Lung (tissue), 12 donors: Measurements from ENCODE around the gene AMIGO2. TPM values are rescaled to one million over a fixed set of nuclear protein-coding genes. Genes with fewer than 3 reads are reported as not detected.

Source experiments
- ATAC-seq: fragments of 200-7000 bp; cut with Tn5 transposase; one replicate; pipeline ENCODE4 v1.9.1; 2020; ENCODE audit warnings: moderate number of reproducible peaks; ENCODE audit not compliant: insufficient read depth, low FRiP score
- DNase-seq, 3 donors: peaks; one replicate each; pipeline ENCODE4 v3.0.0-alpha.2; 2013 to 2017
- H3K27ac ChIP-seq, 2 donors: one replicate each; pipeline ENCODE4 v1.5.1; 2013; ENCODE audit warnings: mild to moderate bottlenecking in 2 of 2, moderate library complexity in 2 of 2, control low read depth in 1 of 2, inconsistent platforms in 1 of 2, low read depth in 1 of 2, low read length in 1 of 2
- H3K27me3 ChIP-seq, 3 donors: one replicate each; pipeline ENCODE4 v1.5.1; 2013; ENCODE audit warnings: low read length in 2 of 3; ENCODE audit not compliant: control insufficient read depth in 3 of 3, insufficient read depth in 3 of 3
- H3K36me3 ChIP-seq, 4 donors: one replicate each; pipeline ENCODE4 v1.5.1; 2013; ENCODE audit warnings: low read length in 4 of 4, mild to moderate bottlenecking in 1 of 4, moderate library complexity in 1 of 4; ENCODE audit not compliant: control insufficient read depth in 4 of 4, insufficient read depth in 4 of 4
- H3K4me1 ChIP-seq, 5 donors: one replicate each; pipeline ENCODE4 v1.5.1; 2013; ENCODE audit warnings: low read length in 5 of 5, mild to moderate bottlenecking in 2 of 5, moderate library complexity in 1 of 5; ENCODE audit not compliant: control insufficient read depth in 5 of 5, insufficient read depth in 5 of 5
- H3K4me3 ChIP-seq: one replicate; pipeline ENCODE4 v1.5.1; 2013; ENCODE audit warnings: mild to moderate bottlenecking, control low read depth, moderate library complexity
- H3K9ac ChIP-seq, 2 donors: one replicate each; pipeline ENCODE4 v1.5.1; 2013; ENCODE audit warnings: low read length in 2 of 2, control low read depth in 1 of 2; ENCODE audit not compliant: insufficient read depth in 1 of 2
- H3K9me3 ChIP-seq, 4 donors: one replicate each; pipeline ENCODE4 v1.5.1; 2013; ENCODE audit warnings: low read length in 3 of 4, mild to moderate bottlenecking in 1 of 4, moderate library complexity in 1 of 4; ENCODE audit not compliant: control insufficient read depth in 4 of 4, insufficient read depth in 3 of 4
- WGBS, 2 donors: extraction: QIAGEN DNeasy Blood & Tissue Kit; methylation state at CpG; one replicate each; pipeline ENCODE4 v1.1.7; 2013; 5-methylcytosine and 5-hydroxymethylcytosine counted together
- polyA plus RNA-seq, 2 donors: library from polyadenylated mRNA; stranded (reverse); fragments of 200-250 nt; gene quantifications; one replicate each; pipeline ENCODE4 v1.2.1, GENCODE V29; 2013
- total RNA-seq, 2 donors: library from RNA; depleted of rRNA in 1 of 2; stranded (reverse); fragments of >200 nt in 1 of 2; gene quantifications; one replicate each; pipeline ENCODE4 v1.2.1, GENCODE V29; 2014 to 2021
- TF ChIP-seq, protein P1 (sequence below): IDR thresholded peaks from 2 replicates; pipeline ENCODE4 v1.5.1; 2012; ENCODE audit warnings: mild to moderate bottlenecking; ENCODE audit errors: control extremely low read depth, extremely low read depth
- donor health status: control.
- donor health status: control.
- donor health status: Bipolar disorder and iron deficiency.
- donor health status: healthy.
- donor health status: DM: yes; HTN: yes; CAD: no.

AMIGO2 gene
- total and polyA plus RNA-seq, 4 donors = 5.7 to 17.7 (median 7.8) TPM

DNA sequence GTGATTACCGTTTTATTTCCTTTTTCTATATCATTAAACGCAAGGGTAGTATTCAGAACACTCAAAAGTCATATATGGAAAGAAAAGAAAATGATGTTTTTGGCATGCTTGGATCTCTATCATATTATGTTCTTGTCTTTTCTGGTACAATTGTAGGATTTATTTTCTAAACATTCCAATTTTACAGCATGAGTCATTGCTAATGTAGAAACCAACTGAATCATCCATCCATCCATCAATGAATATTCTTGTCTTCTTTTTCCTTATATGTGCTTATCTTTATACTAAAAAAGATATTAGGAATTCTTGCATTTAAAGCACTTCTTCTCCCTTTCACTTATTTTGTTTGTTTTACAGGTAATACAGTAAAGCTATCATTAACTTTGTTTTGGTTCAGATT, 20.4 kb upstream of the AMIGO2 start:
- Histone ChIP-seq H3K27me3 (no peaks in the 10 kb centered on the region), H3K4me1 (peaks cover 0 to 9% (median 3%) of the 10 kb centered on the region in 5 donors), H3K9ac (no peak overlapping the region), H3K36me3 (no peaks in the 10 kb centered on the region), H3K9me3 (no peaks in the 10 kb centered on the region), H3K27ac (no peak overlapping the region), H3K4me3 (no peak overlapping the region)
- 96 to 98% methylated on average over 2 of the region's 2 CpGs for WGBS, 2 donors
- ATAC-seq (no peak), DNase-seq (no peak)
- TF ChIP-seq, protein P1, sequence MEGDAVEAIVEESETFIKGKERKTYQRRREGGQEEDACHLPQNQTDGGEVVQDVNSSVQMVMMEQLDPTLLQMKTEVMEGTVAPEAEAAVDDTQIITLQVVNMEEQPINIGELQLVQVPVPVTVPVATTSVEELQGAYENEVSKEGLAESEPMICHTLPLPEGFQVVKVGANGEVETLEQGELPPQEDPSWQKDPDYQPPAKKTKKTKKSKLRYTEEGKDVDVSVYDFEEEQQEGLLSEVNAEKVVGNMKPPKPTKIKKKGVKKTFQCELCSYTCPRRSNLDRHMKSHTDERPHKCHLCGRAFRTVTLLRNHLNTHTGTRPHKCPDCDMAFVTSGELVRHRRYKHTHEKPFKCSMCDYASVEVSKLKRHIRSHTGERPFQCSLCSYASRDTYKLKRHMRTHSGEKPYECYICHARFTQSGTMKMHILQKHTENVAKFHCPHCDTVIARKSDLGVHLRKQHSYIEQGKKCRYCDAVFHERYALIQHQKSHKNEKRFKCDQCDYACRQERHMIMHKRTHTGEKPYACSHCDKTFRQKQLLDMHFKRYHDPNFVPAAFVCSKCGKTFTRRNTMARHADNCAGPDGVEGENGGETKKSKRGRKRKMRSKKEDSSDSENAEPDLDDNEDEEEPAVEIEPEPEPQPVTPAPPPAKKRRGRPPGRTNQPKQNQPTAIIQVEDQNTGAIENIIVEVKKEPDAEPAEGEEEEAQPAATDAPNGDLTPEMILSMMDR = no peak

DNA sequence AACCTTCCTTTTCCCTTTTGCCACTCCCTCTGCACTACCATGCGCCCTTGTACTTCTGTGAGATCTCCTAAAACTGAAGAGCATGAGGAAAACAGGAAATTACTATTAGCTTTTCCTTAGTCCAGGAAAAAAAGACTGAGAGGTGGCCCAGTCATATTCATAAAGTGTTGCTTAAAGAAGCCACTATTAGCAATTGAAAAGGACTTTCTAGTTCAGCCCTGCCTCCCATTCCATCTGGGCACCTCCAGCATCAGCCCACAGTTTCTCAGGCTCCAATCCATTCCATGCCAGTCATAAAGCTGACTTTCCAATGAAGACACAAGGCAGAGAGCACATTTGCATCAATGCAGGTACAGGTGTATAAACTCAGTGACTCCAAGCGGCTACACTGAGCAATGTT, 19.9 kb upstream of the AMIGO2 start:
- Histone ChIP-seq H3K4me1 (peaks cover 0 to 9% (median 3%) of the 10 kb centered on the region in 5 donors), H3K4me3 (no peak overlapping the region), H3K9me3 (no peaks in the 10 kb centered on the region), H3K36me3 (no peaks in the 10 kb centered on the region), H3K9ac (no peak overlapping the region), H3K27ac (no peak overlapping the region), H3K27me3 (no peaks in the 10 kb centered on the region)
- TF ChIP-seq, protein P1 = no peak
- WGBS, 2 donors = 63 to 95% methylated on average over 2 of the region's 2 CpGs
- no peak for DNase-seq
- no peak for ATAC-seq

DNA sequence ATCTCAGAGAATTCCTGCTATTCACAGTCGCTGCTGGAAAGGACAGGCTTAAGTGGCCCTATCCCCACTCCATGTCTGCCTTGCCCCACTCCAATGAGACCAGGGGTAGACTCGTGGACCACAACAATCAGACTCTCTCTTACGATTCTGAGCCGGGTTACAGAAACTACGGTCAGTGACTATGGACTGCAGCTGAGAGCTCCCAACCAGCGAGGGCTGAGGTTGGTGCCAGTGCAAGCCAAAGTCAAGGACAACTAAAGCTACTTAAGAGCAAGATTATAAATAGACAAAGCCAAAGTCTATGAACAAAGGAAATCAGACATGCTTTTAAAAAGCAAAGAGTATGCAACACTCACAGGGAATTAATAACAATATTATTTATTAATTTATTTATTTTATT, 18.3 kb upstream of the AMIGO2 start:
- H3K36me3 ChIP-seq = no peaks in the 10 kb centered on the region
- ATAC-seq = no peak
- no peak overlapping the region for H3K4me3 ChIP-seq
- TF ChIP-seq, protein P1 = no peak
- peaks cover 0 to 9% (median 3%) of the 10 kb centered on the region in 5 donors for H3K4me1 ChIP-seq
- H3K27ac ChIP-seq = peak overlapping the region in 1 of 2 donors; percentile 12
- no peak for DNase-seq
- no peak overlapping the region for H3K9ac ChIP-seq
- H3K9me3 ChIP-seq = no peaks in the 10 kb centered on the region
- WGBS, 2 donors = 87 to 93% methylated on average over 6 of the region's 6 CpGs
- H3K27me3 ChIP-seq = no peaks in the 10 kb centered on the region

DNA sequence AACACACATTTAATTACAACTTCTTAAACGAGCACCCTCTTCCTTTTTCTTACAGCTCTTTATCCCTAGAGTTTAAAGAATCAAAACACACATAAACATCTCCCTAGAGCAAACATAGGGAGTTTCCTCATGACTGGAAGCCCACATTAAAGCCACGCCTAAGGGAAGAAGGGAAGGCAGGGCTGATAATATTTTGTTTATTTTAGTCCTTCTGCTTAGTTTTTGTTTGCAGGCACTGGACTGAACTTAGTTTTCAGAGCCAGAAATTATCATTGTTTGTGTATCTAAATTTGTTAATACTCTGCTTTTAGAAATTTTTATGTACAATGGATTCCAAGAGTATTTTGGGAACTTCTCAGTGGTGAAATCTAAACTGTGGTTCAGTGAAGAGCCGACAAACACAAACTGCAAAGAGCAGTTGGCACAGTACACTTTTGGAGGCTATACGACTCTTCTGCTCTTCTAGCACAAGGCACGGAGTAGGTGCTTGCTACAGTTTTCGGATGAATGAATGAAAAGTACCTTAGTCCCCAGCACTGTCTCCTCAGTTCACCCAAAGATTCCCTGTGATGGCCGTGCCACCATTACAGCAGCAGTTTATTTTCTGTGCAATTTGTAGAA, 17.6 kb upstream of the AMIGO2 start:
- WGBS, 2 donors = 59 to 75% methylated on average over 7 of the region's 7 CpGs
- peak overlapping the region in 1 of 2 donors; percentile 67 for H3K27ac ChIP-seq

More for the DNA sequence above, 17.6 kb upstream of the AMIGO2 start:
- Histone ChIP-seq H3K4me1 (peaks cover 0 to 9% (median 3%) of the 10 kb centered on the region in 5 donors), H3K9me3 (no peaks in the 10 kb centered on the region), H3K9ac (no peak overlapping the region), H3K36me3 (no peaks in the 10 kb centered on the region), H3K27me3 (no peaks in the 10 kb centered on the region), H3K4me3 (no peak overlapping the region)
- DNase-seq = peak in 2 of 3 donors; percentile 39 to 56
- no peak for ATAC-seq
- TF ChIP-seq, protein P1 = no peak
